ENCODE results near the gene MS4A10. TPM values are rescaled to one million over a fixed set of nuclear protein-coding genes. Genes with fewer than 3 reads are reported as not detected.
"Not testable (repeated sequence)": the region's sequence is repeated elsewhere in the genome, so short reads cannot be mapped to it uniquely, and the experiment has no call there.

MS4A10 gene
- total RNA-seq, 1 experiment from 2014 or later, result not detected

DNA sequence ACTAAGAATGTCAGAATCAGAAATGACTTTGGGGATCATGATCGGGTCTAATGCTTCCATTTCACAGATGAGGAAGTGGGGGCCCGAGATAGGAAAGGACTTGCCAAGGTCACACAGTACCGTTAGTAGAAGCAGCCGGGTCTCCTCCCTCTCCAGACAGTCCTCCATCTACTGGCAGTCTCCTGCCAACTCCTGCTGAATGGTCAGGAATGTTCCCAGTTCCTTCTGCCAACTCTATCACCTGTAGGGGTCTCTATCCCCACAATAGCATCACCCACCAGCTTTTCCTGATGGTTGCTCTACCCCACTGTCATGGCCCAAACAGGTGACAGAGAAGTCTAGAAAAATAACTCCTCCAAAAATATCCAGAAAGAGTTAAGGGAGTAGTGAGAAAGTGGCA is 32.9 kb downstream of the MS4A10 start:
- no TSS peak for BruUV-seq (replicated peaks)
- no peak overlapping the region for H2AFZ ChIP-seq (ENCODE audit: low read length)
- H4K20me1 ChIP-seq (ENCODE audit: low read length), result no peaks in the 10 kb centered on the region
- intact Hi-C loops (cut with micrococcal nuclease), result no loop called here
- TF ChIP-seq EZH2phosphoT487 (IDR thresholded peaks at IDR 0.05; ENCODE audit: borderline replicate concordance, low read length) (no peak), EZH2 (IDR thresholded peaks at IDR 0.05; ENCODE audit: low read length, unreplicated experiment) (no peak)
- TF ChIP-seq, protein P1, sequence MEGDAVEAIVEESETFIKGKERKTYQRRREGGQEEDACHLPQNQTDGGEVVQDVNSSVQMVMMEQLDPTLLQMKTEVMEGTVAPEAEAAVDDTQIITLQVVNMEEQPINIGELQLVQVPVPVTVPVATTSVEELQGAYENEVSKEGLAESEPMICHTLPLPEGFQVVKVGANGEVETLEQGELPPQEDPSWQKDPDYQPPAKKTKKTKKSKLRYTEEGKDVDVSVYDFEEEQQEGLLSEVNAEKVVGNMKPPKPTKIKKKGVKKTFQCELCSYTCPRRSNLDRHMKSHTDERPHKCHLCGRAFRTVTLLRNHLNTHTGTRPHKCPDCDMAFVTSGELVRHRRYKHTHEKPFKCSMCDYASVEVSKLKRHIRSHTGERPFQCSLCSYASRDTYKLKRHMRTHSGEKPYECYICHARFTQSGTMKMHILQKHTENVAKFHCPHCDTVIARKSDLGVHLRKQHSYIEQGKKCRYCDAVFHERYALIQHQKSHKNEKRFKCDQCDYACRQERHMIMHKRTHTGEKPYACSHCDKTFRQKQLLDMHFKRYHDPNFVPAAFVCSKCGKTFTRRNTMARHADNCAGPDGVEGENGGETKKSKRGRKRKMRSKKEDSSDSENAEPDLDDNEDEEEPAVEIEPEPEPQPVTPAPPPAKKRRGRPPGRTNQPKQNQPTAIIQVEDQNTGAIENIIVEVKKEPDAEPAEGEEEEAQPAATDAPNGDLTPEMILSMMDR (conservative IDR thresholded peaks at IDR 0.05; ENCODE audit: low read depth, low read length), result no peak
- DNase-seq (no peak), ATAC-seq (no peak)
- H3K27me3 ChIP-seq (ENCODE audit: low read length), result no peaks in the 10 kb centered on the region
- no peaks in the 10 kb centered on the region for H3K4me1 ChIP-seq (ENCODE audit: insufficient read depth, low read length)
- no peaks in the 10 kb centered on the region for H3F3A ChIP-seq (ENCODE audit: low read length, unreplicated experiment)
- ChIA-PET CTCF (no interaction called here), POLR2A (ENCODE audit: unreplicated experiment) (interaction anchor here (0.7 kb wide), 1 partner anchor 57 kb away, joined by 3 read pairs; no protein-coding TSS in a partner anchor)
- peaks cover 9% of the 10 kb centered on the region for H3K9me3 ChIP-seq (ENCODE audit: low read length)
- H3K9me2 ChIP-seq (replicated peaks; ENCODE audit: low read length), result no peaks in the 10 kb centered on the region
- H3K4me2 ChIP-seq (ENCODE audit: low read length), result no peak overlapping the region
- H3K9ac ChIP-seq (ENCODE audit: low read length), result no peak overlapping the region
- H3K79me2 ChIP-seq (ENCODE audit: low read length), result no peaks in the 10 kb centered on the region
- H3K36me3 ChIP-seq (ENCODE audit: low read depth, low read length), result no peaks in the 10 kb centered on the region
- H3K4me3 ChIP-seq (ENCODE audit: low read length), result no peak overlapping the region
- H3K27ac ChIP-seq (ENCODE audit: low read length), result no peak overlapping the region

DNA sequence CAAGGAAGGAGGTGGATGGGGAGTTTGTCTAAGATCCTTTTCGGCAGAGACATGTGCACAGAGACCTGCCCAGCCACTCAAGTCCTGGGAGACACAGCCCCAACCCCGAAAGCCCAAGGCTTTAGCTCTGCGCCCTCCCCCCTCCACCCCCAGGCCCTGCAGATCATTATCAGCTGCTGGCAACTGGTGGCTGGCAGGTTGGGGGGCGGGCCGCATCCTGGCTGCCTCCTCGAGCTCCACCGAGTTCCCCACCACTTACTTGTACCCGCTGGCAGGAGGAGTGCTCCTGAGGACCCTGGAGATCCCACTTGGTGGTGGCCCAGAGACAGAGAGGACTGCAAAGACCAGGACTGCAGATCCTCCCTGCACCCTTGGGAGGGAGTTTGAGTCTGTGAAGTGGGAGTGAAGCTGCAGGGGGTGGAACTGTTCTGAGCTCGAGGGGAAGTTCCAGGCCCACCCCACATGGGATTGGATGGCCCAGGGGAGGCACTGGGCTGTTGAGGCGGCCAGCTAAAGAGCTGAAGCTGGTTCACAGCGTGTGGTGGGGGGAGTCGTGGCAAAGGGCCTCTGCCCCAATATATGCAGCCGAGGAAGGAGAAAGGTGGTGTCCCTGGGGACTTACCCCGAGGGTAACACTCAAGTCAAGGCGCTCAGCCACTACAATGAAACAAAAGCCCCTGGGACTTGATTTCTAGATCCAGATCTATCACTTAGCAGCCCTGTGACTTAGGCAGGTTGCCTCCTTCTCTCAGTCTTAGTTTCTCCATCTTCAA is 36.9 kb downstream of the MS4A10 start:
- no peak overlapping the region for H3K9ac ChIP-seq (ENCODE audit: low read length)
- no peak overlapping the region for H3K27ac ChIP-seq (ENCODE audit: low read length)
- POLR2A ChIA-PET (ENCODE audit: unreplicated experiment), result no interaction called here
- no TSS peak for BruUV-seq (replicated peaks)
- no peak for ATAC-seq
- no peak overlapping the region for H2AFZ ChIP-seq (ENCODE audit: low read length)
- no peaks in the 10 kb centered on the region for H3K36me3 ChIP-seq (ENCODE audit: low read depth, low read length)
- H4K20me1 ChIP-seq (ENCODE audit: low read length), result no peaks in the 10 kb centered on the region
- no peak overlapping the region for H3K4me3 ChIP-seq (ENCODE audit: low read length)
- no peaks in the 10 kb centered on the region for H3K27me3 ChIP-seq (ENCODE audit: low read length)
- intact Hi-C loops (cut with micrococcal nuclease), result no loop called here
- H3F3A ChIP-seq (ENCODE audit: low read length, unreplicated experiment), result no peaks in the 10 kb centered on the region
- H3K9me3 ChIP-seq (ENCODE audit: low read length), result 0 out of 2 replicates have a peak, but pooled peaks cover 2% of the 10 kb centered on the region
- CTCF ChIA-PET, result no interaction called here
- no peaks in the 10 kb centered on the region for H3K9me2 ChIP-seq (replicated peaks; ENCODE audit: low read length)
- H3K4me1 ChIP-seq (ENCODE audit: insufficient read depth, low read length), result no peaks in the 10 kb centered on the region
- H3K79me2 ChIP-seq (ENCODE audit: low read length), result no peaks in the 10 kb centered on the region
- H3K4me2 ChIP-seq (ENCODE audit: low read length), result no peak overlapping the region
- no peak for DNase-seq
- no peak for TF ChIP-seq EZH2phosphoT487 (IDR thresholded peaks at IDR 0.05; ENCODE audit: borderline replicate concordance, low read length)
- no peak for TF ChIP-seq EZH2 (IDR thresholded peaks at IDR 0.05; ENCODE audit: low read length, unreplicated experiment)
- TF ChIP-seq, protein P1 (conservative IDR thresholded peaks at IDR 0.05; ENCODE audit: low read depth, low read length), result no peak

DNA sequence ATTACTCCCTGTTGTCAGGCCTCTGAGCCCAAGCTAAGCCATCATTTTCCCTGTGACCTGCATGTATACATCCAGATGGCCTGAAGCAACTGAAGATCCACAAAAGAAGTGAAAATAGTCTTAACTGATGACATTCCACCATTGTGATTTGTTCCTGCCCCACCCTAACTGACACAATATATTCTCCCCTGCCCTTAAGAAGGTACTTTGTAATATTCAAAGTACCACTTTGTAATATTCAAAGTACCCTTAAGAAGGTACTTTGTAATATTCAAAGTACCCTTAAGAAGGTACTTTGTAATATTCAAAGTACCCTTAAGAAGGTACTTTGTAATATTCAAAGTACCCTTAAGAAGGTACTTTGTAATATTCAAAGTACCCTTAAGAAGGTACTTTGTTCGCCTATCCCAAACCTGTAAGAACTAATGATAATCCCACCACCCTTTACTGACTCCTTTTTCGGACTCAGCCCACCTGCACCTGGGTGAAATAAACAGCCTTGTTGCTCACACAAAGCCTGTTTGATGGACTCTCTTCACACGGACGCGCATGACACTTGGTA is 38.7 kb downstream of the MS4A10 start:
- H3K9me2 ChIP-seq (replicated peaks; ENCODE audit: low read length); H3K79me2 ChIP-seq (ENCODE audit: low read length); H3K9me3 ChIP-seq (ENCODE audit: low read length); H2AFZ ChIP-seq (ENCODE audit: low read length); H3K9ac ChIP-seq (ENCODE audit: low read length); H3K36me3 ChIP-seq (ENCODE audit: low read depth, low read length); H3K4me2 ChIP-seq (ENCODE audit: low read length); DNase-seq; CTCF ChIA-PET; H3K27ac ChIP-seq (ENCODE audit: low read length); BruUV-seq (replicated peaks); intact Hi-C loops (cut with micrococcal nuclease); H3K27me3 ChIP-seq (ENCODE audit: low read length); H4K20me1 ChIP-seq (ENCODE audit: low read length); H3F3A ChIP-seq (ENCODE audit: low read length, unreplicated experiment); H3K4me1 ChIP-seq (ENCODE audit: insufficient read depth, low read length); ATAC-seq; POLR2A ChIA-PET (ENCODE audit: unreplicated experiment); H3K4me3 ChIP-seq (ENCODE audit: low read length): not testable (repeated sequence)

Measured in PC-3 (cell line).